LoVo (cell line): ENCODE measurements around the gene DKK1.
A peak's percentile ranks its signal among the peaks of the same experiment; 100 is the strongest.
"Not testable (repeated sequence)": the region's sequence is repeated elsewhere in the genome, so short reads cannot be mapped to it uniquely, and the experiment has no call there.

Experiments used
- DNase-seq: peaks from one replicate; pipeline ENCODE4 v3.0.0-alpha.2; 2016; ENCODE audit warnings: low spot score

Gene DKK1

DNA sequence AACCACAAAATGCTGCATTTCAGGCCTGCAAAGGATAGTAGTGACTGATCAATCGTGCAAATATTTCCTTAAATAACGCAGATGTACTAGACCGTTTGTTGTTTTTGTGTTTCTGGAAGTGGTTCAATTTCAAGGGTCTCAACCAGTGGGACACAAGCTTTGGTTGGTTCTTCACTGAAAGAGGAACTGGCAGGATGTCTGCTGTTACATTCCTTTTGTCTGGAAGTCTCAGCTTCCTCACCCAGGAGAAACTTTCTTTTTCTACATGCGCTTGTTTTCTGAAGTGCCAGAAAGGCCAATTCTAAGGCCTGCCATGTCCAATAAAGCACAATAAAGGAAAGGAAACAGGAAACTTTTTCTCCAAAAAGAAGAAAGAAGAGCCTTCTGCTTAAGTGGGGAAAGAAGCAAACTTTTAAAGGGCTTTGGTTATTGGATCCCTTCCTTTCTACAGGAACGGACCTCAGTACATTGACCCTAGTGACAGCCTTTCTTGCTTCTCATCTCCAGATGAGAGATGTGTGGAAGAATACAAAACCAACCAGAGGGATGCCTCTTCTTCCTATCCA, 4.1 kb downstream of the DKK1 start:
- peak; percentile 30 for DNase-seq

DNA sequence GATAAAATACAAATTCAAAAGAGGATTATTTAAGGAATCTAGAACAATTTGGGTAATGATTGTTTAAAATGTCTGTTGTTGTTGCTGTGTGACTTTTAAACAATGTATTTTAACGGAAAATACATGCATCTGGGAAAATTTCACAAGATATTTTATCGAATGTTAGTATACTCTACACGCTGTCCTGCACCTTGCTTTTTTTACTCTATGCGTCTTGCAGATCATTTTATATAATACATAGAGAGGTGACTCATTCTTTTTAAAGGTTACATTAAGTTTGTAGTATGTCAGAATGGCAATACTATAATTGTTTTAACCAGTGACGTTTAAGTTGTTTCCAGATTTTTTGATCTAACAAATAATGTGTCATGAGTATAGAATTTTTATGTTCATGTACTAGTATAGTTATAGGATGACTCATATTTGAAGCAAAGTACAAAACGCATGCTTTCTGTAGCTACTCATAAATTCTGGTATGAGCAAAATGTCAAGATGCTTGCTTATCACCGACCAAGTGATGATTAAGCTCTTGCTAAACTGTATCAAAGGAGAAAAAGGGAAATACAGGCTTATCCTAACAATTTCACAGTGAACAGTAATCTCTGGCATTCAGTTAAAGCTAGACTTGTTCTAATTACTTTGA, 4.9 kb downstream of the DKK1 start:
- DNase-seq = peak; percentile 91

DNA sequence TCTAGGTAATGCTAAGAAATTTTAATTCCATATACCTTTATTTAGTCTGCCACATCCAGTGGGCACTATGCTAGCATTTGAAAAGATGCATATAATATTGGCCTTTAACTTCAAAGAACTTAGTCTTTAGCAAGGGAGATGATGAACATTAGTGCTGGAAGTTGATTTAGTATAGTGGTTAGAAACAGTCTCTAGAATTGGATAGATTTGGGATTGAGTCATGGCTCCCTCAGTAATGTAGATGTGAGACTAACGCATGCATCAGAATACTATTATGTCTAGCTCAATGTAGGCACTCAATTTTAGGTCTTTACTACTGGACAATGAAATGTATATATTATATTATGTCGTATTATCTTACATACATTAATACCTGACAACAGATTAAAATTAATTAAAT, 5.8 kb downstream of the DKK1 start:
- no peak for DNase-seq

DNA sequence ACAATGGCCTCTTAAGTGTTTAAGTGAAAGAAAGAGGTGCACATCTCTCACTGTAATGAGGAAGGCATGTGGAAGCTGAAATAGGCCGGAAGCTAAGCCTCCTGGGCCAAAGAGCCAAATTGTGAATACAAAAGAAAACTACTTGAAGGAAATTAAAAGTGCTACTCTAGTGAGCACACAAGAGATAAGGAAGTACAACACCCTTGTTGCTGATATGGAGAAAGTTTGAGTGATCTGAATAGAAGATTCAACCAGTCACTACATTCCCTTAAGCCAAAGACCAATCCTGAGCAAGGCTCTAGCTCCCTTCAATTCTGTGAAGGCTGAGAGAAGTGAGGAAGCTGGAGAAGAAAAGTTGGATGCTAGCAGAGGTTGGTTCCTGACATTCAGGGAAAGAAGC, 8.2 kb downstream of the DKK1 start:
- no peak for DNase-seq

DNA sequence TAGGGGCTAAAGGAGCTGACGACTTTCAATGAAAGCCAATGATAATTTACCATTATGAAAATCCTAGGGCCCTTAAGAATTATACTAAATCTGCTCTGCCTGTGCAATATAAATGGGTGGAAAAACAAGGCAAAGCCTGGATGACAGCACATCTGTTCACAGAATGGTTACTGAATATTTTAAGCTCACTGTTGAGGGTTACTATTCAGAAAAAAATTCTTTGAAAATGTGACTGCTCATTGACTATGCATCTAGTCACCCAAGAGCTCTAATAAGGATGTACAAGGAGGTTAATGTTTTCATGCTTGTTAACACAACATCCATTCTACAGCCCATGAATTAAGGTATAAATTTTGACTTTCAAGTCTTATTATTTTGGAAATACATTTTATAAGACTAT, 8.9 kb downstream of the DKK1 start:
- no peak for DNase-seq

DNA sequence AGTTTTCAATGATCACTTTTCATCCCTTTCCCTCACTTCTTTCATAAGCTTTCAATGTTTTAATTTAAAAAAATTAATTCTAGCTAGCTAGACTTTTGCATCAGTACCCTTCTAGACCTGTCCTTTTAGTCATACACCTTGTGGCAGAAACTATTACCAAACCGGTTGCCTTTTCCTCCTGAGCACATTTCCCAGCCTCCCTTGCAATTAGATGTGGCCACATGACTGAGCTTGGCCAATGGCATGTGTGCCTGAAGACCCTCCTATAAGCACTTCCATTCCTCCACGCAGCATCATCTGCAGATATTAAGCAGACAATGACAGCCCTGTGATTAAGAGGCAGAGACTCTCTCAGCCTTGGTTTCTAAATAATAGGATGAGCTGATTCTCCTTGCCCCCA, 12.3 kb downstream of the DKK1 start:
- no peak for DNase-seq

DNA sequence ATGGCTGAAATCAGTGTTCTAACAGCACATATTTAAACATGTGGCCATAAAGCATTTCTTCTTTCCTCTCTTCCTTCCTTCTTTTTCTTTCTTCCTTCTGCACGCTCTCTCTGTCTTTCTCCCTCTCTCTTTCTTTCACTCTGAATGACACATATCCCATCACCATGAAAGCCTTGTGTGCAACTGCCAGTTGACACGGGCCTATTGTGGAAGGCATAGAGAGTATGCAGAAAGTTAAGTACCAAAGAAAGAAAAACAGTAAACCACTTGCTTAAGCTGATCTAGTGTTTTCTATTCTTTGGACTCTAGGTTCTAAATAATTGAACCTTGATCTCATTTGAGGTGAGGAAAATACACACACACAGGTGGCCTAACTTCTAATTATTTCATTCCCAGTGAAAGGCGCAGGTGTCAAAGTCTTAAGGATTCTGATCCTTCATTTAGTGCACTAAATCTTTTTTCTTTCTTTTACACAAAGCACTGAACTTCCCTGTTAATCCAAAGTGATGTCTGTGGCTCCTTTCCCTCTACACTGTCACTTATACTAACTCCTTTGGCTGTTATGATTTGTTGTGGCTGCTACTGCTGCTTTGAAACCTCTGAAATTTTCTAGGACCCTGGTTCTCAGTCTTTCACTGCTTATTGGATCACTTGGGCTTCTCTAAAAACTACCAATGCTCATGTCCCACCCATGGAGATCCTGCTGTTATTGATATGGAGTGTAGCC, 17.7 kb downstream of the DKK1 start:
- DNase-seq = no peak

DNA sequence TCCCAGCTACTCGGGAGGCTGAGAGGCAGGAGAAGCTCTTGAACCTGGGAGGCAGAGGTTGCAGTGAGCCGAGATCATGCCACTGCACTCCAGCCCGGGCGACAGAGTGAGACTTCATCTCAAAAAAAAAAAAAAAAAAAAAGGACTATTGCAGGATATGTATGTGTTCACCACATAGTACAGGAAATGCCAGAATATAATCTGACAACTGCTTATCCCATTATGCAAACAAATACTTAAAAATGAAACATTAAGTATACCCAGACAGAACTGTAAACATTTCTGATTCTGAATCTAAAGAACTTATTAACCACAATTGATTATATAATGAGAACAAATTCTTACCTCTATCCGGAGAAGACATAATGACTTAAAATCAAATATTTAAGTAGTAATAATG, 18.7 kb downstream of the DKK1 start:
- no peak for DNase-seq

DNA sequence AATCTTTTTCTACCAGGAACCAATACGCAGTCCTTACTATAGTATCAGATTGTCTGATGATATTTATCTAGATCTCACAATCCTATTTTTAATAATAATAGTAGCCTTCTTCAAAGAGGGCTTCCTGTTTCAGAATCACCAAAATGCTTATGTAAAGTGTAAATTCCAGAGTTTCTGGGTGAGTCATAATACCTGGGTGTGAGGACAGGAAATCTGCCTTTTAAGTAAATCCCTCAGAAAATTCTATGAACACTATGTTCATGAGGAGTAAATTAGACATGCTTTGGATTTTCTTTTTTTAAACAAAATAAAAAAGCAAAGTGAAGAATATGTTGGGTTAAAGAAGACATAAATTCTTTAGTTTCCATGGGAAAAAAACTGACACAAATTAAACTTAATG, 20.5 kb downstream of the DKK1 start:
- DNase-seq = peak; percentile 19

DNA sequence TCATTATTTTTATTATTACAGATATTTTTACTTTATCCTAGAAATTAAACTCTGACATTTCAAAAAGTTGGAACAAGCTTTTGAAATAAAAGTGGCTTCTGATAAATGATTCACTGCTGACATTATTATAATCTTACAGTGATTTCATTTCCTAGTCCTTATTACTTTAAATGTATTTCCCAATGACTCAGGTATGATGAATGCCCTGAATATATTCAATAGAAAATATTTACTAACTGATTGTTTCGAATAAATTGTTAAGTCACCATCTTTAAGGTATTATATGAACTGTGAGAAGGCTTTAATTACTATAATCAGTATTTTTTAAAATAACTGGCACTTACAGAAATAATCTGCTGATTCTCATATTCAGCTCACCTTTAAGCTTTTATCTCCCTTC, 21.6 kb downstream of the DKK1 start:
- DNase-seq = no peak

DNA sequence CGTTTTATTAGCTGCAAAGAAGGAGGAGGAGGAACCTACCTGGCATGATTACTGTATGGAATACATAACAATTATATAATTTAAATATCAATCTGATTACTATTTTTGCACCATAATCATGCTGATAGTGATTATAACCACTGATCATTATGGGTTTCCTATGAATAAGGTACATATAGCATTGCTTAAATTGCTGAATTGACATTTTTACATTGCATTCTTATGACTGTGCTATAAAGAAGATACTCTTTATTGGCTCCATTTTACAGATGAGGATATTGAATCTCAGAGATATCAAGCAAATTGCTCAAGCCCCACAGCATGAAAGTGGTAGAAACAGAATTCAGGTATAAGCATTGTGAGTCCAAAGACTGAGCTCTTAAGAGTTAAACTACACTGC, 23.1 kb downstream of the DKK1 start:
- no peak for DNase-seq

DNA sequence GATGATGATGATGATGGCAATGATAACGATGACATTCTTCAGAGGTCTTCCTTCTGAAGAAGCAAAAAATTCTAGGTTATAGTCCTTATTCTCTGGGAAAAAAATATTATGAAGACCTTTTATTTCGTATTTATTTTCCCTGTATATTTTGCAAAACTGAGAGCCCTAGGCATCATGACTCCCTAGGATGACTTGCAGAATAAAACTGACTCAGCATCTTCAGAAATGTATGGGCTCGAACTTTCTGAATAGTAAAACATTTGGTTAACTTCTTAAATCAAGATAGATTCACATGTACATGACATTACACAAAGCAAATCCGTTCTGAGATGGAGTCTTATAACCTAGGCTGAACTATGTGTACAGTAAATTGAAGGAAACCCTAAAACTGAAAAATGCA, 29.4 kb downstream of the DKK1 start:
- no peak for DNase-seq

DNA sequence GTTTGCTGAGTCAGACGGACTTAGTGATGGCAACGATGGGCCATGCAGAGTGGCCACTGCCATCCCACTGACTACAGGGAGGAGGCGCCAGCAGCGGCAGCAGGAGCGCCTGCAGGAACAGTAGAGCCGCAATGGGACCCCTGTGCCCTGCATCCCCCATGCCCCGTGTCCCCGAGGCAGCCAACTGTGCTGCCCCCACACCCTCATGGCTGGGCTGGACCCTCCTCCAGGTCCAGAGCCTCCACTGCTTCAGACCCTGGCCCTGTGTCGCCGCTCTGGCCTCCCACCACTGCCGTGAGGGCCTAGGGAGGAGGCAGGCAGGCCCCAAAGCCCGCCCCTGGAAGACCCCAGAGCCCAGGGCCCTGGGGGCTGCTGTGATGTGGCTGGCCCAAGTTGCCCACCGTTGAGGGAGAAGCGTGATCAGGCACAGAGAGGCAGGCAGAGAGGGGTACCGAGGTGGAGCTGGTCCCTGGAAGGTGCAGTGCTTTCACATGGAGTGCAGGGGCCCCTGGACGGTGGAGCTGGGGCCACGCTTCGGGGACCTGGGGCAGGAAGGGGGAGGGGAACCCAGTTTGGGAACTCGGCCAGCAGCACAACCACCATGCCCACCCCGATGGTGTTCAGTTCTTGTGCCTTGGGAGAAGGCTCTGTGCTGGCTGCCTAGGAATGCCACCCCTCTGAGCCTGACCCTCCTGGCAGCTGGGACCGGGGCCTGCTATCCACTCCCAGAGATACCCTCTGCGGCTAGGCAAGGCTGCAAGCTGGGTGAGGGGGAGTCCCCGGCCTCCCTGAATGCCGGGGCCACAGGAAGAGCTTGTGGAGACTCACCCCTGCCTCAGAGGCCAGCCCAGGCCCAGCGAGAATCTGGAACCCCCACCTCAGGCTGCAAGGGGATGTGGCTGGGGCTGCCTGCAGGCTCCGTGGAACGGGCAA, 32.6 kb downstream of the DKK1 start:
- no peak for DNase-seq

DNA sequence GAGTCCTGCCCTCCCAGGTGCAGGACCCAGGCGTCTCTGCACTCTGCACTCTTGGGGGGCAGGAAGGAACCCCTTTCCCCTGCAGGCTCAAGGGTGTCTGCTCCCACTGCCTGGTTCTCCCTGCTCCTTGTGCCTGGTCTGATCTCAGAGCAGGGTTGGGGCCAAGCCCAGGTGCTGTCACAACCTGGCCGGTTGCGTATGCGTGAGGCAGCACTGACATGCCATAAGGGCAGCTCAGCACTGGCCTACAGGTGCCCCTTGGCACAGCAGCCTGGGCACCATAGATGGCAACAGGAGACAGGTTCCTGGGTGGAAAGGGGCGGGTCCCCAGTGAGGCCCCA, 33.2 kb downstream of the DKK1 start:
- no peak for DNase-seq

DNA sequence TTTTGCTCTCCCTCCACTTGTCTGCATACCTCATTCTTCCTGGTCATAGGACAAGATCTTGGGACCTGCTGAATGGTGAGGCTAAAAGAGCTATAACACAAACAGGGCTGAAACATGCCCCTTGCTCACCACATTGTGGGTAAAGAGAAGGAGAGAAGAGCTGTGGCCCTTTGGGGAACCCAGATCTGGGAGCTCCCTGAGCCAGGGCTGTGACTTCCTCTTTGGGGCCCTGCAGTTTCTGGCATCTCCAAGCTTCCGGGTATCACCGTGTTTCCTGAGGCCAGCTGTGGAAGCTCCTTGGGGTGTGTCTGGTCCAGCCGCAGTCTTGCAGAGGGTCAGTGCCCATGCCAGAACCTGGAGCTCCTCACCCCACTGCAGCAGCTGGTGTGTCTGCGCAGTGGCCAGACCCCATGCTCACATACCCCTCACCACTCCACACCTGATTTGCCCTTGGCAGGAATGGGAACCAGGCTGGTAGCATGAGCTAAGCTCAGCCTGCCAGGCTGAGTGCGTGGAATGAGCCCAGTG, 34.0 kb downstream of the DKK1 start:
- no peak for DNase-seq

DNA sequence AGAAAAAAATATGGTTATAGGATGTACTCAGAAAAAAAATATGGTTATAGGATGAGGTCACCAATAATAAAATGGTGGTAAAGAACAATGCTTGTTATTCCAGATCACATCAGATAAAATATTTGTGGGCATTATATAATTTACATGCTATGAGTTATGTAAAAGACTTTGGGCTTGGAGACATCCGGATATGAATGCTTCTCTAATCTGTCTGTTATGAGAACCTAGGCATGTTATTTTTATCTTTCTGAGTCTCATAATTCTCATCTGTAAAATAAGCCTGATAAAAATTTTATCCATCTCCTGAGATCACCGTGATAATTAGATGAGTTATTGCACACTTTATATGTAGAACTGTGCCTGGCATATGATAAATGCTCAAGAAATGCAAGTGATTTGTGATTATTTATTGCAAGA, 37.8 kb downstream of the DKK1 start:
- DNase-seq = peak; percentile 17

DNA sequence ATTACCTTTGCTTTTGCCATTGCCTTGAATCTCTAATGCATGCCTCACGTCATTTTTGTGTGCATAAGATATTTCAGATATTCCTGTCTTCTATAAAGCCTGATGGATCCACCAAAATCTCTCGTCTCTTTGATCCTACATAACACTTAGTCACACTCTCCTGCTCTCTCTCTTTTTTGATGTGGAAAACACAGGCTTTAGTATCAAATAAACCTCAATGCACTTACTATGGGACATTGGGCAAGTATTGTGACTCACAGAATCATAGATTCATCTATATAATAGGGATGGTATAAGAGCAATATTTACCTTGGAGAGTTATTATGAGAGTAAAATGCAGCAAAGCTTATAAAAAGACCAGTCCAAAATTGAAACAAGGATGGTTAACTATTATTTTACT, 39.1 kb downstream of the DKK1 start:
- no peak for DNase-seq

DNA sequence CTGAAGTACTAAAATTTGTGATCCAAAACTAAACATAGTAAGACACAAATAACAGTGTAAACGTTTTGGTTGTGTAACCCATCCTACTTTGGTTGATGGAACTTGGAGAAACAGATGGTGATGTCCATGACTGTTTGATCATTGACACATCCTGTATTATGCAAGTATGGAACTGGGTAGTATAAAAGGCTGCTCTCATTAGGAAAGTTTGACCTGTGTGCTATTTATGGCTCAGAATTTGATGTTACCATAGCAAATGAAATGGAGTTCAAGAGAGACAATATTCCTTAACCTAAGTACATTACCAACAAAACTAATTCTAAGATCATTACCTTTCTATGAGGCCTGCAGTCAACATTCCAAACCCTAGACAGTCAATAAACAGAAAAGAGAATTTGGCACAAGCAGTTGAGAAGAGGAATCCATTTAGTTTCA, 39.9 kb downstream of the DKK1 start:
- no peak for DNase-seq

DNA sequence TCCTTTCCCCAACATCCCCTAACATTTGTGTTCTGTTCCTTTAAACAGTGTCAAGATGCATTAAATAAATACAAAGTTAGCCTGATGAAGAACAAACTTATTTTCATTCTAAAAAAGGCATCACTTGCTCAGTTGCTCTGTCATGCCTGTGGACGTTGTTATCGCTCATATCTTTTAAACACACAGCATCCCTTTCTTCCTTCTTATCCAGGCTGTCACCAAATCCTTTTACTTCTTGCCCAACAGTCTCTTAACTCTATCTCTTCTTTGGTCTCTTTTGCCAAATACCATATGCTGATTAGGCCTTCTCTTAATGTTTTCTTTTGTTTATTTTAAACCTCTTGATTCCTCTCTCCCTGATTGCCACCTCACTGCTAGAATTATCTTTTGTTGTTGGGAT, 43.9 kb downstream of the DKK1 start:
- DNase-seq = no peak

DNA sequence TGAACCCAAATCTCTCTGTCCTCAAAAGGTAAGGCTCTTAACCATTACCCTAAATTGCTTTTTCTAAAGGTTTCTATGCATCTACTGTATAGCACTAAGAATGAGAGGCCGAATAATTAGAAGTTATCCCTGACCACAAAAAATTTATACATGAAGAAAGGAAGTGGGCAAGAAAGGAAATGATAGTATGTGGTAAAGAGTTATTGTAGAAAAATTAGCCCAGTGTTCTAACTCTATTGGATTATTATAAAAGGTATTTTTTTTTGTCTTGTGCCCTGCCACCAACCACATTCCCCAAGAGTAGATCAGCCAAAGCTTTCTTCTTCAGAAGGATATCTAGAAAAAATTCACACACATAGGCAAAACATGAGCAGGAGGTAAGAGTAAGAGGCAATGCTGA, 45.4 kb downstream of the DKK1 start:
- no peak for DNase-seq

DNA sequence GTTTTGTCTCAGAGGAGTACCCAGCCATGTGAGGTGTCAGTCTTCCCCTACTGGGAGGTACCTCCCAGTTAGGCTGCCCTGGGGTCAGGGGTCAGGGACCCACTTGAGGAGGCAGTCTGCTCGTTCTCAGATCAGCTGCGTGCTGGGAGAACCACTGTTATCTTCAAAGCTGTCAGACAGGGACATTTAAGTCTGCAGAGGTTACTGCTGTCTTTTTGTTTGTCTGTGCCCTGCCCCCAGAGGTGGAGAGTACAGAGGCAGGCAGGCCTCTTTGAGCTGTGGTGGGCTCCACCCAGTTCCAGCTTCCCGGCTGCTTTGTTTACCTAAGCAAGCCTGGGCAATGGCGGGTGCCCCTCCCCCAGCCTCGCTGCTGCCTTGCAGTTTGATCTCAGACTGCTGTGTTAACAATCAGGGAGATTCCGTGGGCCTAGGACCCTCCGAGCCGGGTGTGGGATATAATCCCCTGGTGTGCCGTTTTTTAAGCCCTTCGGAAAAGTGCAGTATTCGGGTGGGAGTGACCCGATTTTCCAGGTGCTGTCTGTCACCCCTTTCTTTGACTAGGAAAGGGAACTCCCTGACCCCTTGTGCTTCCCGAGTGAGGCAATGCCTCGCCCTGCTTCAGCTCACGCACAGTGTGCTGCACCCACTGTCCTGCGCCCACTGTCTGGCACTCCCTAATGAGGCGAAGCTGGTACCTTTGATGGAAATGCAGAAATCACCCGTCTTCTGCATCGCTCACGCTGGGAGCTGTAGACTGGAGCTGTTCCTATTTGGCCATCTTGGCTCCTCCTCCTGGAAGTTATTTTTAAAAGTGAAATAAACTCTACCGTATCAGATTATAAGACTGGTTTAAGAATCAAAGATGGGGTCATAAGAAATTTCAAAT, 51.7 kb downstream of the DKK1 start:
- not testable (repeated sequence) for DNase-seq
